GM12892 (cell line): ENCODE results near the gene HYDIN. TPM values are rescaled to one million over a fixed set of nuclear protein-coding genes. Genes with fewer than 3 reads are reported as not detected.

ENCODE experiments used
- DNase-seq: peaks from one replicate; pipeline ENCODE4 v3.0.0; 2011; ENCODE audit not compliant: insufficient read length
- FAIRE-seq: peaks from 2 replicates; lab custom pipeline; 2011; peaks lifted over from hg19 to GRCh38; lab: Jason Lieb, UNC
- POLR2A ChIP-seq: IDR thresholded peaks from 2 replicates; pipeline ENCODE4 v1.6.1; 2011; ENCODE audit warnings: low read depth, low read length, control low read depth
- POLR2AphosphoS5 ChIP-seq: IDR thresholded peaks from 2 replicates; pipeline ENCODE4 v1.6.1; 2011; ENCODE audit warnings: low read depth, low read length, control low read depth
- TAF1 ChIP-seq: IDR thresholded peaks from 2 replicates; pipeline ENCODE4 v1.6.1; 2011; ENCODE audit warnings: low read depth, mild to moderate bottlenecking, control low read depth, low read length, borderline replicate concordance
- polyA plus RNA-seq: library from polyadenylated mRNA; unstranded; fragments of >200 nt; gene quantifications from one replicate; pipeline ENCODE4 v1.2.1, GENCODE V29; 2012; ENCODE audit warnings: missing spikeins, inconsistent platforms; ENCODE audit not compliant: missing spikeins

Gene HYDIN
- polyA plus RNA-seq = not detected

- DNase-seq (no peak), FAIRE-seq (no peak)
- no peak for TF ChIP-seq POLR2A
- TF ChIP-seq TAF1 = no peak
- no peak for TF ChIP-seq POLR2AphosphoS5
Measured at GRCh38 chr16:71230122-71230845, at the start of gene HYDIN. TSS of gene HYDIN (minus strand) at chr16:71230722. CDS start at chr16:71186895, 43,827 bp downstream.

- no peak for TF ChIP-seq TAF1
- no peak for TF ChIP-seq POLR2A
- no peak for TF ChIP-seq POLR2AphosphoS5
- no peak for DNase-seq
- no peak for FAIRE-seq
Measured at GRCh38 chr16:71276589-71277334, 46.2 kb upstream of the HYDIN start.

GRCh38 chr16:71273384-71273783, 42.9 kb upstream of the HYDIN start:
- DNase-seq = no peak
- no peak for FAIRE-seq
- TF ChIP-seq TAF1 = no peak
- no peak for TF ChIP-seq POLR2A
- TF ChIP-seq POLR2AphosphoS5 = no peak

GRCh38 chr16:71264299-71264698, 33.8 kb upstream of the HYDIN start:
- DNase-seq = no peak
- FAIRE-seq = no peak
- TF ChIP-seq POLR2A (no peak), TAF1 (no peak), POLR2AphosphoS5 (no peak)

- DNase-seq = no peak
- no peak for FAIRE-seq
- TF ChIP-seq POLR2AphosphoS5 = no peak
- no peak for TF ChIP-seq TAF1
- TF ChIP-seq POLR2A = no peak
Measured at GRCh38 chr16:71263582-71263981, 33.1 kb upstream of the HYDIN start.

- DNase-seq = no peak
- FAIRE-seq = no peak
- no peak for TF ChIP-seq TAF1
- TF ChIP-seq POLR2A = no peak
- no peak for TF ChIP-seq POLR2AphosphoS5
Measured at GRCh38 chr16:71262391-71262790, 31.9 kb upstream of the HYDIN start.

GRCh38 chr16:71260995-71261394, 30.5 kb upstream of the HYDIN start:
- no peak for FAIRE-seq
- no peak for DNase-seq
- TF ChIP-seq POLR2AphosphoS5 (no peak), TAF1 (no peak), POLR2A (no peak)

- DNase-seq = no peak
- FAIRE-seq = no peak
- TF ChIP-seq POLR2A (no peak), POLR2AphosphoS5 (no peak), TAF1 (no peak)
Measured at GRCh38 chr16:71259086-71259485, 28.6 kb upstream of the HYDIN start.

- no peak for TF ChIP-seq POLR2A
- TF ChIP-seq TAF1 = no peak
- TF ChIP-seq POLR2AphosphoS5 = no peak
- no peak for FAIRE-seq
- DNase-seq = no peak
Measured at GRCh38 chr16:71258372-71258771, 27.9 kb upstream of the HYDIN start.

GRCh38 chr16:71257768-71258167, 27.2 kb upstream of the HYDIN start:
- DNase-seq (no peak), FAIRE-seq (no peak)

GRCh38 chr16:71255721-71256120, 25.2 kb upstream of the HYDIN start:
- no peak for TF ChIP-seq POLR2A
- TF ChIP-seq POLR2AphosphoS5 = no peak
- TF ChIP-seq TAF1 = no peak
- DNase-seq (no peak), FAIRE-seq (no peak)

More at GRCh38 chr16:71257768-71258167, 27.2 kb upstream of the HYDIN start:
- no peak for TF ChIP-seq TAF1

GRCh38 chr16:71254832-71255525, 24.5 kb upstream of the HYDIN start:
- TF ChIP-seq TAF1 = no peak
- no peak for TF ChIP-seq POLR2AphosphoS5
- TF ChIP-seq POLR2A = no peak
- DNase-seq (no peak), FAIRE-seq (no peak)
